DMS79 (cell line): ENCODE results near the gene STK32B.
A peak's percentile ranks its signal among the peaks of the same experiment; 100 is the strongest.
"Not testable (repeated sequence)": the region's sequence is repeated elsewhere in the genome, so short reads cannot be mapped to it uniquely, and the experiment has no call there.

Source experiments
- DNase-seq: peaks from one replicate; lab custom pipeline; 2025; lab: John Stamatoyannopoulos, UW

The STK32B gene

DNA sequence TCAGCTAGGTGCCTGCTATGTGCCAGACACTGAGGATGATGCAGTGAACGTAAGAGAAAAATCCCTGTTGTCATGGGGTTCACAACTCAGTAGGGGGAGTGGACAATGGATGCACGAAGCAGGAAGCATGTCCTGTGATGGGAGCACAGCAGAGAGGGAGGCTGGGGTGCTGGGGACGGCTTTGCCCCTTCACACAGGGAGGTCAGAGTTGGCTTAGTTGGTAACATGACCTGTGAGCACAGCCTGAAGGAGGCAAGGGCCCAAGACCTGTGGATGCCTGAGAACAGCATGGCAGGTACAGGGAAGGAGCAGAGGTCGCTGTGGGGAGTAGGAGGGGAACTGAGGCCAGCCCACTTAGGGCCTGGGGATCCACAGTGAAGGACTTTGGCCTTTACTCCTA, 109.4 kb downstream of the STK32B start:
- DNase-seq, result no peak

DNA sequence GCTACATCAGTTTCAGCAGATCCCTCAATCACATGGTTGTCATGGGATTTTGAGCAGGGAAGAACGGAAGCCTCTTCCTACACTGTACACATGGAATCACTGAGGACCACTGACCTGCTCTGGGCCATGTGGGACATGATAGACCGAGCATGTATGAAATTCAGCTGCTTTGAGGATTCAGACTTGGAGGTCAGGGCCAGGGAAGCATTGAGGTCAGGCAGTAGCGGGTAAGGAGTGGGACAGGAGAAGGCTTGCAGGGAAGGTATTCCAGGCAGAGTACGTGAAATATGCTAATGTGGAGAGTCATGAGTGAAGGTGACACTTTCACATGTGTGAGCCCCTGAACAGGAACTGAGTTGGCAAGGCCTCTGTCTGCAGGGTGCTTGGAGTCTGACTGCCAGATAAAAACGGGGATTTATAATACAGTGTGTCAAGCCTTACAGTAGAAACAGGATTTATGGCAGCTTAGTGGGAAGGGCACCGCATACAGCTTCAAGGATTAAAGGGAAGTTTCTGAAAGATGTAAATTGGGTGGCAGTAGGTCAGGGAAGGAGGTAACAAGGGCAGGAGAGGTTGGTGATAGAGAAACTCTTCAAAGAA, 111.7 kb downstream of the STK32B start:
- DNase-seq, result no peak

DNA sequence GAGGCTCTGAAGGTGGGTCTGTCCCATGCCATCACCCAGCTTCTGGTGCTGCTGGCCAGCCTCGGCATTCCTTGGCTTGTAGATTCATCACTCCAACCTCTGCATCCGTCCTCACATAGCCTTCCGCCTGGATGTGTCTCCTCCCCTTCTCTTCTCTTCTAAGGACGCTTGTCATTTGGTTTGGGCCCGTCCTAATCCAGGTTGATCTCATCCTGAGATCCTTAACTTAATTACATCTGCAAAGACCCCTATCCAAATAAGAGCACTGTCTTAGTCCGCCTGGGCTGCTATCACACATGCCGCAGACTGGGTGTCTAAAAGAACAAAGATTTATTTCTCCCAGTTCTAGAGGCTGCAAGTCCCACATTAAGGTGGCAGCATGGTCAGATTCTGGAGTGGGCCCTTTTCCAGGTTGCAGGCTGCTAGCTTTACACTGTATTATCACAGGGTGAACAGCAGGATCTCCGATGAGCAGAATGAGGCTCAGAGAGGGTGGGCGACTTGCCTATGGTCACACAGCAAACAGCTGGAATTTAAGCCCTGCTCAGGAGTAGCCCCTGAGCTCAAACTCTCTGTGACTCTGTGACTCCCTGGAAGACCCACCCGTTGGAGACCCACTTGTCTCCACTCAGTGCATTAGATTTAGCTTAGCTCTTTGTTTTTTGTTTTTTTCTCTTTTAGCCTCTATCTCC, 113.1 kb downstream of the STK32B start:
- no peak for DNase-seq

DNA sequence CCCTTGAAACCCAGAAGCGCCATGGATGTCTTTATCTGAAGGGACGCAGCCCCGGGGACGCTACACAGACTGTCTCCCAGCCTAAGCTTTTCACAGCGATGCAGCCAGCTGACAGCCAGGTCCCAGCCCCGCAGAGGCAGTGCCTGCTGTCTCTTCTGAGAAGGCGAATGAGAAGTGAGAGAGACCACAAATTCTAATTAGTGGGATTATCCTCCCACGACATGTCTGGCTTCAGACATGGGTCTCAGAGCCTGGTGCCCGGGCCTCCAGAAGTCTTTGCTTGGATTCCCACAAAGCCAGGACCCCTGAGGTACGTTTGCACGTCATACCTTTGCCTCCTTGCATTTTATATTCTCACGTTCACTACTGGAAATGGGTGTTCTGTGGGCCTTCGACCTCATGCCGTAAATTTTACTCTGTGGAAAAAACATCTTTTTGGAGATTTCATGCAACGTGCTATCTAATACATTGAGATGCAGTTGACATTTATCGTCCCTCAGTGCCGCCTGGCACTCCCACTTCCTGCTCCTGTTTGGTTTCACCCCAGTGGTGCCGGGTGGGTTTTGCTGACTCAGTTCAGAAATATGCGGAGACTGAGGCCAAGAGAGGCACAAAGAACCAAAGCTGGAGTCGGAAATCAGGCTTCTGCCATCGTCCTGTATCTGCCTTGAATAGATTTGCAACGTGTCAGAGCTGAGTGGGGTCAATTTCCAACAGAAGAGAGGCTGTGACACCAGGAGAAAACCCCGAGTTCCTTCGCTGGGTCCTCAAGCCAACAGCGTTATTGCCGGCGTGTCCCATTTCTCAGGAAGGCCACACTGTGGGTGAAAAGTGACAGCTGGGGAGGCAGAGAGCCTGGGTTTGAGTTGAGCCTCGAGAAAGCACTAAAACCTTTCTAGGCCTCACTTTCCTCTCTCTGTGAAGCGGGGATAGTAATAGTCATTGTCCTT, 114.4 kb downstream of the STK32B start:
- DNase-seq, result no peak

DNA sequence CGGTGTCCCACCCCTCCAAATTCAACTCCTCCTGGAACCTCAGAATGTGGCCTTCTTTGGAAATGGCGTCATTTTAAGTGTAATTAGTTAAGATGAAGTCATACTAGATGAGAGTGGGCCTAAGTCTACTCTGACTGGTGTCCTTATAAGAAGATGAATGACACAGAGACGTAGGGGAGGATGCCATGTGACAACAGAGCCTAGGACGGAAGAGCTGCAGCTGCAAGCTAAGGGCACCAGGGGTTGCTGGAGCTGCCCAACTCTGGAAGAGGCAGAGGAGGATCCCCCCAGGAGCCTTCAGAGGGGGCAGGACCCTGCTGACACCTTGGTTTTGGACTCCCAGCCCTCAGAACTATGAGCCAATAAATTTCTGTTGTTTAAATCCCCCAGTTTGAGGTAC, 115.1 kb downstream of the STK32B start:
- no peak for DNase-seq

DNA sequence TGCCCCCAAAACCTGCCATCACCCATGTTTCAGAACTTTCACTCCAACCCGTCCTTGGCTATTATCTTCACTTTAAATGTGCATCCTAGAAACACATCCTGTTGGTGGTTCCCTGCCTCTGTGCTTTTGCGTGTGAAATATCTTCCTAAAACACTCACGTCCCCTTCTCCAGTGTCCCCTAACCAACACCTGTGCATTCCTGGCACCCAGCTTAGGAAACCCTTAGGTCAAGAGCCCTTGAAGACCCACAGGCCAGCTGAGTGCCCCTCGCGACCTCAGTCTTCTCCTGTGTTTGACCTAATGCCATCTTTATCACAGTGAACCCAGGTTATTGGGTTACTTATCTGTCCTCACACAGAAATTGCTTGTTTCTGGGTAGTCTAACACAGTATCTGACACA, 117.6 kb downstream of the STK32B start:
- no peak for DNase-seq

DNA sequence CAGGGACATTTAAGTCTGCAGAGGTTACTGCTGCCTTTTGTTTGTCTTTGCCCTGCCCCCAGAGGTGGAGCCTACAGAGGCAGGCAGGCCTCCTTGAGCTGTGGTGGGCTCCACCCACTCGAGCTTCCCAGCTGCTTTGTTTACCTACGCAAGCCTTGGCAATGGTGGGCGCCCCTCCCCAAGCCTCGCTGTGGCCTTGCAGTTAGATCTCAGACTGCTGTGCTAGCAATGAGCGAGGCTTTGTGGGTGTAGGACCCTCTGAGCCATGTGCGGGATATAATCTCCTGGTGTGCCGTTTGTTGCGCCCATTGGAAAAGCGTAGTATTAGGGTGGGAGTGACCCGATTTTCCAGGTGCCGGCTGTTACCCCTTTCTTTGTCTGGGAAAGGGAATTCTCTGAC, 124.6 kb downstream of the STK32B start:
- DNase-seq, result not testable (repeated sequence)

DNA sequence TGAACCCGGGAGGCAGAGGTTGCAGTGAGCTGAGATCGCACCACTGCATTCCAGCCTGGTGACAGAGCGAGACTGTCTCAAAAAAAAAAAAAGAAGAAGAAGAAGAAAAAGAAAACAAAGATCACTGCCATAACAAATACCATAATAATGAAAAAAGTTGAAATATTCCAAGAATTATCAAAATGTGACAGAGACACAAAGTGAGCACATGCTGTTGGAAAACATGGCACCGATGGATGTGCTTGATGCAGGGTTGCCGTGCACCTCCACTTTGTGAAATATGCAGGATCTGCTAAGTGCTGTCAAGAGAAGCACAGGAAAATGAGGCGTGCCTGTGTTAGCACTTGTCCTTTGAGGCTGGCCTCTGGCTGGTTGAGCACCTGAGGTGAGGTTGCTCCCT, 133.3 kb downstream of the STK32B start:
- DNase-seq, result no peak

DNA sequence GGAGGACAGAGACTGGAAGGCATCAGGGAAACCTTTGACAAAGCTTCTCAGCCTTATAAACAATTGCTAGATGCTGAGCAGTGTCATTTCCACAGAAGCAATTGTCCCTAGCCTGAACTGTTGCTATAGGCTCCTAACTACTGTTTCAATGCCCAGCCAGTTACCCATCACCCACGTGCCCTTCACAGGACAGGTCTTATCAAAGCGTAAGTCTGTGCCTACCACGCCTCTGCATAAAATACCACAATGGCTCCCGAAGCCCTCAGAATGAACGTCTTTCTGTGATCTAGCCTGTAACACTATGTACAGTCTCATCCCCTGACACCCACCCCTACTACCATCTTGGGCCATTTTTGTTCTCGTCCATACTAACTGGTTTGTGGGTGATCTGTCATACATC, 134.3 kb downstream of the STK32B start:
- DNase-seq, result no peak

DNA sequence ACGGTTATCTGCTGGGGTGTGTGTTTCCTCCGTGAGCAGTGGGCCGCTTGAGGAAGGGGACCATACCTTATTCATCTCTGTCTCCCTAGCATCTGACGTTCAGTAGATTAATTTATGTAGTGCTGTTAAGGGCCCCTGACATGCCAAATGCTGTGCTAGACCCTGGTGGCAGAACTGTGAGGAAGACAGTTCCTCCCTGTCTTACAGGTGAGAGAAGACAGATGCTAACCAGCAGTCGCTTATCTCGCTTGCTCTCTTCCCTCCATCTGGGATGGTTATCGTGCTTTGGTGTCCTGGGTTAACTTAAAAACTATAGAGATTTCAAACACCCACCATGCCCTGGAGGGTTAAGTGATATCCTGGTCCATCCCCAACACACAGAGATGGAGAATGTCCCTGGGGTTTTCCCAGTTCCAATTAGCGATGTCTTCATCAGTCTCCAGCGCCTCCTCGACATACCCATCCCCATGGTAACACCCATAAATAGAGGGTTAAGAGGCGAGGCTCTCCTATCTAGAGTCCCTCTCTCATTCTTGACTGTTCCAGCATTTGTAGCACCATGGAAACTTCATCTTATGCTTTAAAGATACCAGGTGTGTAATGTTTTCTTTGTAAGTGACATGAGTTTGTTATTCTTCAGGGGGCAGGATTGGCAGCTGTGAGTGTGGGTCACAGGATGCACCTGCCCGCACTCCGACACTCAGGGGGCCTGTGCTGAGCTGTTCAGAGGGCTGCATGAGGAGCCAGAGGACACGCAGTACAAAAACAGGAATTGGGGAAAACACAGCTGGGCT, 135.2 kb downstream of the STK32B start:
- peak; percentile 1 for DNase-seq

DNA sequence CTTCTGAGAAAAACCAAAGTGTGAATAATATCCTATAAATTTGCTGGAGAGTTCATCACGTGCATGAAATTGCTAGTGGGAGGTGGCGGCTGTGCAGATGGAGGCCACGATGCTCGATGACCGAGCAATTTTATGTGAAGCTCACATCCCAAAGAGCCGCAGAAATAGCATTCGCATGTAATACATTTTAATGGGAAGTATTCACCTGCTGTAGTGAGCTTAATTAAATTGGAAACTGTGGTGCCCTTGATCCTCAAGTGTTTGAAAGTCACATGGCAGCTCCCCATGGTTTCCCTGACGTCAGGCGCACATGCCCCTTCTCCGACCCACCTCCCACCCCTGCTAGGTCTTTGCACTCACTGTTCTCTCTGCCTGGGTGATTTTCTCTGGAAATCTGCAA, 136.8 kb downstream of the STK32B start:
- DNase-seq, result no peak

DNA sequence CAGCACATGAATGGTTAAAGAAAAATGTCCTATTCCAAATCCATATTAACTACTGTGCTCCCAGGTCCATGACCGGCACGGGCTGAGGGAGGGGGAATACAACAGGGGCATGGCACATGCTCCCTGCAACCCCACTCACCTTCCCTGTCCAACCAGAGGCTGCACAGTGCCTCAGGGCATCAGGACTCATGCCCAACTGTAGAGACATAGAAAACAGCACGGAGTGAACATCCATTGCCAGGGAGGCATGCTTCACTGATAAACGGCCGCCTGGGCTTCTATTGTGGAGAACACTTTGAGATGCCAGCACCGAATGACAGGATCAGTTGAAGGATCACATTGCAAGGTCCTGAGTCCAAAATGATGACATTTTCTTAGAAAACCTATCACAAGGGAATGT, 140.6 kb downstream of the STK32B start:
- no peak for DNase-seq

DNA sequence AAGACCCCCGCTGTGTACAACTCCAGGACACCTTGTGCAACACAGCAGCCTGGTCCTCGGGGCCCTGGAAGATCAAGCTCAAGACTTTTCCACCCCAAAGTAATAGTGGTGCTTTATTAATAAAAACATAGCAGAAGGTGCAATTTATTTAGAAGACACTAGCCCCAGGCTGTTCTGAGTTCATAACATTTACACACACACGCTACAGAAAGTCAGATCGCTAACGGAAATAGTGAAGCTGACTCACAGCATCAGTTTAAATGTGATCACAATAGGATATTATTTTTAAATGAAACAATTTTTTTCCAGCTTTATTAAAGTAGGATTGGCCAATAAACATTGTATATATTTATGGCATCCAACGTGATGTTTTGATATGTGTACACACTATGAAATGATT, 141.0 kb downstream of the STK32B start:
- no peak for DNase-seq

DNA sequence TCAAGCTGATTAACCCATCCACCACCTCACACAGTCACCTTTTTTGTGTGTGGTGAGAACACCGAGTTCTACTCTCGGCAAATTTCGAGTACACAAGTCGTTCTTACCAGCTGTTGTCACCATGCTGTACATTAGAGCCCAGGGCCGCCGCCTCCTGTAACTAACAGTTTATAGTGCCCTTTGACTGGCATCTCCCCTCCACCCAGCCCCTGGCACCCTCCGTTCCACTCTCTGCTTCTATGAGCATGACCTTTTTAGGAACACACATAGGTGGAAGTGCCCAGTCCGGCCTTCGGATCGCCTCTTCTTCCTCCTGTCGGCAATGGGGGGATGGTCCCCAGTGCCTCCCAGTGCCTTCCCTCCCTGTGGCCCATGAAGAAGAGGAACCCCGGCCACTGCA, 141.4 kb downstream of the STK32B start:
- no peak for DNase-seq

DNA sequence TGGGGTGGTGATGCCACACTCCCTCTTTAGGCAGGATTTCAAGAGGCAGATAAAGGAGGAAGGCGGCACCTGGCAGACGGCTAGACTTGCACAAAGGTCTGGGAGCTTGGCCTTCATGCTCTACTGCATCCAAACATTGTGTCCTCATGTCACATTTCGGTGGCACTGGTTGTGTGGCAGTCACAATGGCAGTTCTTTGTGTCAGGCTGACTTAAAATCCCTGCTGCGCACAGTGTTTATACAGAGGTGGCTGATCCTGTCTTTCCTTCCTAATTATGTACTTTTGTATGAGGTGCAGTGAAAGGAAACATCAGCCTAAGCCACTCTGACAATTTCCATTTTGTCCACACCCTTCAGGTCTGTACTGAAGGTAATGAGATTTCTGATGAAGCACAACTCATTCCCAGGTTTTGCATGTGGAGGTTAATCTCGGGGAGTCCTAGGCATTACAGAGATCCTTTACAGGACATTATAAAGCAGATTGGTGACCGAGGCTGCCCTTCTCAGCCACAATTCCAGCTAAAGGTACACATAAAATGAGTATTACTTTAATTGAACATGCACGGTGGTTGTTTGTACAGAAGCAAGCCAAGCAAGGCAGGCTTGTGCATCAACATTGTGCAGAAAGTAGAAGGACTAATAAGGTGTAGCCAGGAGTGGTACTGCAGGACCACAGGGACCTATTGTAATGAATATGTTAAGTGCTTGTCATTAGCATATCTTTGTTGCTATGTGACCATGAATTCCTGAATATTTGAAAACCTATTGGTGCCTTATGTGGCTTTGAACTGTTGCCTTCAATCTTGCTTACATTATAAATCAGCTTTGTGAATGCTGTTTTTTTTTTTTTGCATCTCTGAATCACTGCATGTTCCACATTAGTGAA, 147.6 kb downstream of the STK32B start:
- DNase-seq, result no peak

DNA sequence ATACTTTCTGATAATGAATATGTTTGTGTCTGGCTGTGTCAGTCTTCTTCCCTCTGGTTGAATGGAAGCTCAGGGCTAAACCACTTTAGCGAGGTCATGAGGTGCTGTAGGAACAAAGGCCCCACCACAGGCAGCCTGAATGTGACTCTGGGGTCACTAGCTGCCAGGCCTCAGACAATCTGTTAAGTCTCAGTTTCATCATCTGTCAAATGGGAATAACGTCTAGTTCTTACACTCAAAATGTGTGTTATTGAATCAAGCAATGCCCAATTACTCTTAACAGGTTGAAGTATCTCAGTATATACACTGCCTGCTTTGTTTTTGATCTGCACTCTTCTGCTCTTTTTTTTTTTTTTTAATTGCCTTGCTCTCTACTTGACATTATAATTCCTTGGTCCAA, 148.6 kb downstream of the STK32B start:
- DNase-seq, result no peak

DNA sequence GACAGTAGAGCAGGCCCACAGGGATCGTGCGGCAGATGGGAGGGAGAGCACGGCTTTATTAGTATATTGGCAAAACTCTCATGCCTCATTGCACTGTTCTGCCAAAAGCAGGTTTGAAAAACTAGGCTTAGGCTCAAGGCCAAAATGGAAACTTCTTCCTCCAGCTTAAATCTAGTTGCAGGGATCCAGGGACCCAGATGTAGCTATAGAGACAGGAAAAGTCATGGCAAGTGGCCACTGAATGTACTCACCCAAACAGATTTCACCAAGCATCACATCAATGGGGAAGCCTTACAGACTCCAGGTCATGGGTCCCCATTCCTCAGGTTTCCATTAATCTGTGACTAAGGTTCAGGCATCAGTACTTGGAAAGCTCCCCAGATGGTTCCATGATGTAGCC, 149.2 kb downstream of the STK32B start:
- DNase-seq, result no peak

DNA sequence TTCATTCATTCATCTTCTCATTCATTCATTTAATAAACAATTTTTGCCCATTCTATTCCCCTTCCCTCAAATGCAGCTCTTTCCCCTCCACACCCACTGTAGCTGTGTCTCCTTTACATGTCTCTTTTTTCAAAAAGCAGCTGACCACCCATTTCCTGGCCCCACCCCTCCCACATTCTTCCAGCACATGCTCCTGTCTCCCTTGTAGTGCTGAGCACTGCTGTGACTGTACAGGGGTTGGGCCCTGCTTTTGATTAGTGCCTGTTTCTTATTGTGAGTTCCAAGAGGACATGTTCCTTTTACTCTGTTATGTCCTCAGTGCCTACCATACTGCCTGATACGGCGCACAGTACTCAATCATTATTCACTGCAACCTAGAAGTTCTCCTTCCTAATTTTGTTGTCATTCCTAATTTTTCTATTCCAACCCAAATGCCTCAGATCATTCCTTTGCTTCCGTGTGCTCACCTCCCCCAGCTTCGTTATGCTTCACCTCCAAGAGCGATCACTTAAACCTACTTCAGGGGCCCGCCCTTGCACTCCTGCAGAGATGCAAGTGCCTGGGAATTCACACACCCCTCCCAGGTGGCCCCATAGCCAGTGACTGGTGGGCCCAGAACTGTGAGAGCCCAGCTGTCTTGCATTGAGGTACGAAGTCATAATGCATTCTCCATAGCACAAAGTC, 152.2 kb downstream of the STK32B start:
- DNase-seq, result no peak

DNA sequence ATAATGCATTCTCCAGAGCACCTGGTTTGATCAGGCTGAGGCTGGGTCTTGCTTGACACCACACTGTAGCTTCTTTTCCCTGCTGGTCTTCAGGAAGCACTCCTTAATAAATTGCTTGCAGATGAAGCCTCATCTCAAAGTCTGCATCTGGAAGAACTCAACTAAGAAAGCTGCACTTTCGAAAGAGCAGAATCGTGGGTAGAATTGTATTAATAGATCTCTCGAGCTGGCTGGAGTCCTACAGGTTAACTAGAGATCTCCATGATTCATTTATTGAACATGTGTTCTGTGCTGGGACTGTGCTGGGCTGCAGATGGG, 152.7 kb downstream of the STK32B start:
- DNase-seq, result no peak

DNA sequence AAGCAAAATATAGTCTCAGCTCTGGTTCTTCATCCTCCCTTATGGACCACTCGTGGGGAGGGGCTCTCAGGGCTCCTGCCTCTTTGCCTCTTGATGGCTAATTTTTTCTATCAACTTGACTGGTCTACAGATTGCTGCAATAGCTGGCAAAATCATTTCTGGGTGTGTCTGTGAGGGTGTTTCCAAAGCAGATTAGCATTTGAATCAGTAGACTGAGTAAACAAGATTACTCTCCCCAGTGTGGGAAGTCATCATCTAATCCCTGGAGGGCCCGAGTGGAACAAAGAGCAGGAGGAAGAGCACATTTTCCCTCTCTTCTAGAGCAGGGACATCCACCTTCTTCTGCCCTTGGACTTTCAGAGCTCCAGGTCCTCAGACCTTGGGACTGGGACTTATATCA, 153.5 kb downstream of the STK32B start:
- no peak for DNase-seq
